GM21786 (cell line): Measurements from ENCODE around the gene INPP5A.
"Not testable (repeated sequence)": the region's sequence is repeated elsewhere in the genome, so short reads cannot be mapped to it uniquely, and the experiment has no call there.

Experiments
- ATAC-seq: cut with Tn5 transposase; IDR thresholded peaks from one replicate; pipeline ENCODE4 v1.9.1; 2021; ENCODE audit not compliant: unreplicated experiment

The INPP5A gene

DNA sequence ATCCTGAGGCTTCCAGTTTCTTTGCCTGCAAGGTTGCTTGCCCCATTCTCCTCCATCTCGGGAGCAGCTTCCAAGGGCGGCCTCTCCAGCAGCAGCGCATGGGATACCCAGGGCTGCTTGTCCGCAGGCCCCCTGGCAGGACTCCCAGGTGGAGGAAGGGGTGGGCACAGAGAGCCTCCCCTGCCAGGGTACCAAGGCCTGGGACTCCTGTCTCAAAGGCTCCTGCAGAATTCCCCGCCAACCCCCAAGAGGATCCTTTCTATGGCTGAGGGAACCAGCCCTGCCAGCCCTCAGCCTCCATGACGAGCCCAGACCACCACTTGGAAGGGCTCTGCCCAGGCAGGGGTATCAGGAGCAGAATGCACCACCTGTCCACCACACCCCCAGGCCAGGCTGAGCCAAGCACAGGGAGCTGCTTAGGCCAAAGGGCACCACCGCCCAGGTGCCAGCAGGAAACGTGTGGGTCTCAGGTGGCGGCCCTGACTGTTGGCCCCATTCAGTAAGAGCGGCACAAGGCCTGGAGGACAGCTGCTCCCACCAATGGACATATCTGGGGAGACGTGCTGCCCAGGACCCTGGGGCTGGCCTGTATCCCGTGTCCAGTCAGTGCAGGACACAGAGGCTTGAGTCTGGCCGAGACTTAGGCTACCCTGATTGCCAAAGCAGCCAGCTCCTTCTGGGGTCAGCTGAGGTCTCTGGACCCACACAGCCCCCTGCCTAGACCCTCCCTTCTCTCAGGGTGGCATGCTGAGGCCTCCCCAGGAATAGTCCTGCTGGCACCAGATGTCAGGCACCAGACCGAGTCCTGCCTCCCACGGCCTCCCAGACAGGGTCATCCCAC, 33.8 kb upstream of the INPP5A start:
- ATAC-seq = no peak

DNA sequence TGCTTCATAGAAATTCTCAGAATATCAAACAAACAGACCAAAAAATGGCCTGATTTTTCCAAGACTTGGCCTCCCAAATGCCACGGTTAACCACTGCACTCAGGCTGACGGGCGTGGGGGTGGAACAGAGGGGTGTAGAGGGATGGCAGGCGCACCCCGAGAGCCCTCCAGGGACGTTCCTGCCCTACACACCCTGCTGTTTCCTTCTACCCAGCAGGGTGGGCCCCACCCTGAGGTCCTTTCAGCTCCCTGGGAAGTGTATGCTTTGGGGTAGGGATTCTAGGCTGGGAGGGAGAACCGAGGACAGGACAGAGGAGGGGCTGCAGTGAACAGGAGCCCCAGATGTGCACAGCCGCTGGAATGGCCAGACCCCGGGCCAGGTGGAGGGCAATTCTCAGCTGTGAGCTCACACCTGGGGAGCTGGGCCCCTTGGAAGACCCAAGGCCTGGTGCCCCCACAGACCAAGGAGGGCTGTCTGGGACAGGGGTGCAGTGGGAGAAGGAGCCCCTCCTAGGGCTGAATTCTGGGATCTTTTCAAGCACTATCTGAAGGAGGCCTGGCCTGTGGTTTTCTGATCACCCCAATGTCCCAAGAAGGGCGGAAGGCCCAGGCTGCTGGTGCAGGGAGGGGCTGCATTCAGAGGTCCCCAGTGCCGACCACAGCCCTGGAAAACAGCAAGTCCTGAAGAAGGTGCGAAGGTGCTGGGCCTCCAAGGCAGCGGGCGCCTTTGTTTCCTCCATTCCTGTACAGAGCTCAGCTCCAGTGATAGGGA, 32.9 kb upstream of the INPP5A start:
- no peak for ATAC-seq

DNA sequence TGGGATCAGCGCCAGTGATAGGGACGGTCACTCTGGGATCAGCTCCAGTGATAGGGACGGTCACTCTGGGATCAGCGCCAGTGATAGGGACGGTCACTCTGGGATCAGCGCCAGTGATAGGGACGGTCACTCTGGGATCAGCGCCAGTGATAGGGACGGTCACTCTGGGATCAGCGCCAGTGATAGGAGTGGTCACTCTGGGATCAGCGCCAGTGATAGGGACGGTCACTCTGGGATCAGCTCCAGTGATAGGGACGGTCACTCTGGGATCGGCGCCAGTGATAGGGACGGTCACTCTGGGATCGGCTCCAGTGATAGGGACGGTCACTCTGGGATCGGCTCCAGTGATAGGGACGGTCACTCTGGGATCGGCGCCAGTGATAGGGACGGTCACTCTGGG, 32.0 kb upstream of the INPP5A start:
- ATAC-seq = not testable (repeated sequence)

GRCh38 chr10:132506711-132507408, 30.7 kb upstream of the INPP5A start:
- ATAC-seq = no peak

GRCh38 chr10:132507409-132507955, 30.1 kb upstream of the INPP5A start:
- ATAC-seq = no peak

DNA sequence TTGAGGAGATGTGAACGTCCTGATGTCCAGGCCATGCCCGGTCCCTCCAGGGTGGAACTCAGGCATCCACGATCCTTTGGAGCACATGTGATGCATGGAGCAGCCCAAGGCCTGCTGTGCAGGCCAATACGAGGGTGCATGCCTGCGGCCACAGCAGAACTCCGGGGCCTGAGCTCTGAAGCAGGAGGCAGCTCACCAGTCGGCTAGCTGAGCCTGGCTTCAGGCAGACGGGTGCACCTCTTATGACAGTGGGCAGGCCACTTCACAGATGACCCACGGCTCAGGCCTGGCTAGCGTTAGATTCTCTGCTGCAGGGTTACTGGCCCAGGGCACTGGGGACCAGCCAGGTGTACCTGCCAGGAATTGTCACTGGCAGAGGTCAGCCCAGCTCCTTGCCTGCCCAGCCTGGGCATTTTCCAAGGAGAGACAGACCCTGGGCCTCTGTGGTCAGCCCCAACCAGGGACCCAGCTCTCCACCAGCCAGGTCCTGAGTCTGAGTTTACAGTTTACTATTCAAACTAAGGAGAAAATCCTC, 29.6 kb upstream of the INPP5A start:
- no peak for ATAC-seq

DNA sequence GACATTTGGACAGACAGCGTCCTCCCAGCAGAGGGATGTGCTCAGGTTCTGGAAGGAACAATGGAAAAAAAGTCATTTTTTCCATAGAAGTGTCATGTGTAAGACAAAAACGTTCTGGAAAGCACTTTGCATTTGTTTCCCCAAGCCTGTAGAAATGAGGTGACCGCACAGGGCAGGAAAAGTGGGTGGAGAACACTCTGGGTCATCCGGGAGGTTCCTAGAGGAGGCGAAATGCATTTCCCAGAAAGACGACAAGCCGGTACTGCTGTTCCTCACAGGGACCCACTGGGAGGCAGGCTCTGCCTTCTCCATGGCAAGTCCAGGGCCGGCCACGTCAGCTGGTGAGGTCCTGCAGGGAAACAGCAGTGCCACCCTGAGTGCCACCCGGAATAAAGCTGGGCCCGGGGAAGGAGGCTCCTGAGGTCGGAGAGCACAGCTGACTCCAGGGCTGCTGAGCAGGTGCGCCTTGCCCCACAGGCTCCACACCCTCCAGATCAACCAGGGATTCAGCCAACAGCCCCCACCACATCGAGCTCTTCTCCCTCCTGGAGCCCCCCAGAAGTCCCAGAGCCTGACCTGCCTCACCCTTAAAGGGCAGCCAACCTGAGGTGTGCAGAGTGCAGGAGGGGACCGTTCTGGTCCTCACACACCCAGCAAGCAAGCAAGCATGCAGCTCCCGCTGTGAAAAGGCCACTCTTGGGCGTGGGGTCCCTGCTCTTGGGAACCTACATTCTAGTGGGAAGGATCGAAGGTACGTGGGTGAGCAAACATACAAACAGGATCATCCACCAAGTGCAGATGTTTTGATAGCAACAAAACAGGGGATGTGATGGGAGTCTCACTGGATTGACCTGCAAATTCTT, 28.8 kb upstream of the INPP5A start:
- no peak for ATAC-seq

DNA sequence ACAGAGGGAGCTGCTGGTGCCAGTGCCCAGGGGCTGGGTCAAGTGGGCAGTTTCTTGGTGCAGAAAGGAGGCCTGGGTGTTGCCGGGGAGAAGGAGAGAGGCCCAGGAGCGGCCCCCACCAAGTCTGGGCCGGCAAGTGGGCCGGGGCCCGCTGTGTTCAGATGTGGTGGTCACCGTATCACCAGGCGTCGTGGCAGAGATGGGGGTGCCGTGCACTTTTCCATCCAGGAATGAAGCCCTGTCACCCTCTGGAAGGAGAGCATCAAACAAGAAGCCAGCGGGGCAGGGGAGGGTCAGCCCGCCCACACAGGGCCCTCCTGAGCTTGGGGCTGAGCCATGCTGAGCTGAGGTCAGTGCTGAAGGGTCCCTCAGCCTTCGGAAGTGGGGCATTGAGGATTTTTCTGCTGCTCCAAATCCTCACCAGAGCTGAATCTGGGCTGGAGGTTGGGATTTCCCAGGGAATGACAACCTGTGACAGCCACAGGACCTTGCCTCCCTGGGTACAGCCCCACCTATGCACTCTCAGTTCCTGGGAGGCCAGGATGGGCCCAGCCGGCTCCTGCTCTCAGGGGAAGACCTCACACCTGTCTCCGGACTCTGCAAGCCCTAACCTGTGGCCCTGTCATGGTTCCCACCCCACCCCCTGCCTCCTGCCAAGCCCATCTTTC, 27.9 kb upstream of the INPP5A start:
- ATAC-seq = no peak

DNA sequence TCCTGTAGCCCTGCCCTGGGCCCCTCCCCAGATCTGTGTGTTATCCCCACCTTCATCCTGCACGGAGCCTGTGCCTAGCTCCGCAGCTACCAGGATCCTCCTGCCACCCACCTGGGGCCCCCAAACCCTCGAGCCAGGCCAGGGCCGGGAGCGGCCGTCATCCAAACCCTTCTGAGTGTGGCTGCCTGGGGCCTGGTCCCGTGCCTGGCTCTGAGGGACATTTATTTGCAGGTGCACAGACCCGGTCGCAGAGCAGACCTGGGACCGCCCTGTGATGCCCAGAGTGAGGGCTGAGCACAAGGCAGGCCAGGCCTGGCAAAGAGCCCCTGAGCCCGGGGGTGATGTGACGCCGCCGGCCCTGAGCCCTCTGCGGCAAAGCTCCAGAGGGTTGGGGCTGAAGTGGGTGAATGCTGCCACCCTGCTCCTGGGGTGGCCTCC, 27.4 kb upstream of the INPP5A start:
- no peak for ATAC-seq

- ATAC-seq = no peak
These were observed 26.2 kb upstream of the INPP5A start for GRCh38 chr10:132511121-132512051.

DNA sequence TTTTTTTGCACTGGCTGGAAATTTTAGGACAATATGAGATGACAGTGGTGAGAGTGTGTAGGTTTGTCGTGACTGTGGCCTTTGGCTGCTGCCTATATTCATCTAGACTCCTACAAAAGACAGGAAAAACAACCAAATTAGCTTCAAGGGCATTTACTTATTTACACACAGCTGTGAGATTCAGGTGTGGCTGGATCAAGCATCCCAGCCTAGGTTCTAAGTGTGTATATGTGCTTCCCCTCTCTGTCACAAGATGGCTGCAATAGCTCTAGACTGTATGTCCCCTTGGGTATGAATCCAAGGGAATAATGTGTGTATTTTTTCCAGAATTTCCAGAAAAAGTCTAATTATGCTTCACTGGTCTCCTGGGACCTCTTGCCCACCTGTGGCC, 25.5 kb upstream of the INPP5A start:
- no peak for ATAC-seq

- ATAC-seq = no peak
These were observed 24.8 kb upstream of the INPP5A start for GRCh38 chr10:132512693-132513345.

DNA sequence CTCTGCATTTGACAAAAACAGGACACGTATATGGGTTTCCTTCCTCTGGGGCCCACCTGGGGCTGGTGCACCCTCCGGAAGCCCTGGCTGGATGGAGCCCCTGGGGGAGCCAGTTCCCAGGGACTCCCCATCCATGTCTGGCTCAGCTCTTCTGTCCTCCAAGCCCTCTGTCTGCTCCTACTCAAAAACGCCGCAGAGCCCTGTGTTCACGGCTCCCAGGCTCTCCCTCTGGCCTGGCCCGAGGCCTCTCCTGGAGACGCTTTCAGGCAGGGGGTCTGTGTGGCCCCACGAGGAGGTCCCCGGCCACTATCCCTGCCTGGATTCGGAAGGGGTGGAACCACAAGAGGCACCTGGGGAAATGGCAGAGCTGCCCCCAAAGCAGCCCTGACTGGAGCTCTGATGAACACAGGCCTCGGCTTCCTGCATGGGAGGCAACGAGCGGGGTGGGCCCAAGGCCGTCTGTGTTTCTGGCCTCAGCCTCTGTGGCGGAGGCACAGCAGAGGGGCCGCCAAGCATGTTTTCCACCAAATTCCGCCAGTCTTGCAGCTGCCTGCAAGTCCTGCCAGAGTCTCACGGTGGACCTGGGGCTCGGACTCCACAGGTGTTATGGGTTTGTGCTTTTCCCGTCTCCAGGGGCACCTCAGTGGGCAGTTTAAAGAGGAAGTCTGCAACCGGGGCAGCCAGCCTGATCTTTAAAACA, 22.6 kb upstream of the INPP5A start:
- ATAC-seq = no peak

GRCh38 chr10:132515811-132516726, 21.5 kb upstream of the INPP5A start:
- ATAC-seq = no peak

- ATAC-seq = no peak
These were observed 20.5 kb upstream of the INPP5A start for GRCh38 chr10:132516771-132517725.
